ENCODE data around the gene CKAP5. TPM values are rescaled to one million over a fixed set of nuclear protein-coding genes. Genes with fewer than 3 reads are reported as not detected.

The CKAP5 gene
- polyA plus RNA-seq, 1 of the 3 experiments (the other 2 are of a cell fraction), result 51.7 TPM

DNA sequence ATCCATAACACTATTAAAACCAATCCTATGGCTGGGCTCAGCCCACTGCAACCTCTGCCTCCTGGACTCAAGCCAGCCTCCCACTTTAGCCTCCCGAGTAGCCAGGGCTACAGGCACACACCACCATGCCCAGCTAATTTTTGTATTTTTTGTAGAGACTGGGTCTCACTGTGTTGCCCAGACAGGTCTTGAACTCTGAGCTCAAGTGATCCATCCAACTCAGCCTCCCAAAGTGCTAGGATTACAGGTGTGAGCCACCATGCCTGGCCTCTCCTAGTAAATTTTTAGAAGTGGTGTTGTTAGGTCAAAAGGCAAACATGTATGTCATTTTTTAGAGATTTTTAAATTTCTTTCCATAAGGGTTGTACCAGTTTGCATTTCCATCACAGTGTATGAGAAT is 112.8 kb downstream of the CKAP5 start:
- Histone ChIP-seq H3K27me3 (ENCODE audit: insufficient read depth) (no peaks in the 10 kb centered on the region), H4K20me1 (ENCODE audit: insufficient read depth) (no peaks in the 10 kb centered on the region), H3K9ac (no peak overlapping the region), H3F3A (replicated peaks; ENCODE audit: insufficient read depth) (peaks cover 5% of the 10 kb centered on the region), H3K36me3 (replicated peaks in 1 of 2; ENCODE audit: control insufficient read depth in 1 of 2, insufficient read depth in 2 of 2, low read length in 1 of 2) (no peaks in the 10 kb centered on the region), H3K9me3 (no peaks in the 10 kb centered on the region), H3K79me2 (ENCODE audit: insufficient read depth) (no peaks in the 10 kb centered on the region), H2AFZ (ENCODE audit: low read depth) (no peak overlapping the region), H3K4me2 (no peak overlapping the region), H3K27ac (ENCODE audit: low read depth in 2 of 2, low read length in 1 of 2) (no peak overlapping the region), H3K9me2 (no peaks in the 10 kb centered on the region), H3K4me3 (ENCODE audit: low read depth in 2 of 2, low read length in 1 of 2) (no peak overlapping the region), H3K4me1 (ENCODE audit: control insufficient read depth in 1 of 2, insufficient read depth in 2 of 2, low read depth in 1 of 2, low read length in 1 of 2) (no peaks in the 10 kb centered on the region)
- TF ChIP-seq RCOR1 (IDR thresholded peaks at IDR 0.05; ENCODE audit: low read length), result no peak
- no peak for TF ChIP-seq MEF2A (IDR thresholded peaks at IDR 0.05; ENCODE audit: borderline replicate concordance, low read depth)
- TF ChIP-seq JUND (IDR thresholded peaks at IDR 0.05), result no peak
- no peak for TF ChIP-seq FOSL2 (IDR thresholded peaks at IDR 0.05; ENCODE audit: borderline replicate concordance, low read depth)
- TF ChIP-seq, protein P1, sequence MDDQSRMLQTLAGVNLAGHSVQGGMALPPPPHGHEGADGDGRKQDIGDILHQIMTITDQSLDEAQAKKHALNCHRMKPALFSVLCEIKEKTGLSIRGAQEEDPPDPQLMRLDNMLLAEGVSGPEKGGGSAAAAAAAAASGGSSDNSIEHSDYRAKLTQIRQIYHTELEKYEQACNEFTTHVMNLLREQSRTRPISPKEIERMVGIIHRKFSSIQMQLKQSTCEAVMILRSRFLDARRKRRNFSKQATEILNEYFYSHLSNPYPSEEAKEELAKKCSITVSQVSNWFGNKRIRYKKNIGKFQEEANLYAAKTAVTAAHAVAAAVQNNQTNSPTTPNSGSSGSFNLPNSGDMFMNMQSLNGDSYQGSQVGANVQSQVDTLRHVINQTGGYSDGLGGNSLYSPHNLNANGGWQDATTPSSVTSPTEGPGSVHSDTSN (IDR thresholded peaks at IDR 0.05), result no peak
- no peak for TF ChIP-seq RAD21 (IDR thresholded peaks at IDR 0.05; ENCODE audit: low read length)
- no peak for TF ChIP-seq FOXM1 (IDR thresholded peaks at IDR 0.05; ENCODE audit: low read depth)
- no peak for TF ChIP-seq RXRA (IDR thresholded peaks at IDR 0.05; ENCODE audit: borderline replicate concordance, low read depth)
- DNase-seq, result no peak
- ChIA-PET POLR2A (no interaction called here), CTCF (no interaction called here)
- WGBS (ENCODE audit: low lambda C conversion rate), result 73% methylated on average over 1 of the region's 1 CpG

DNA sequence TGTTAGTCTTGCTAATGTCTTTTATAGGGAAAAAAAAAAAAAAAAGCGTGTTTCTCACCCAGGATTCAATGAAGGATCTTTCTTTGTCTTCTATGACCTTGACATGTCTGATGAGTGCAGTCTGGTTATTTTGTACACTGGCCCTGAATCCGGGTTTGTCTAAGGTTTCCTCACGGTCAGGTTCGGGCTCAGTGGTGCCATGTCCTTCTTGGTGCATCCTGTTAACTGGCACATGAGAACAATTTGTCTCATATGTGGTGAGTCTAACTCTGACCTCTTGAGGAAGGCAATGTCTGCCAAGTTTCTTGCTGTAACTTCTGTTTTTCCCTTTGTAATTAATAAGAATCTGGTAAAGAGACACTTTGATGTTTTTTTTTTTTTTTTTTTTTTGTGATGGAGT is 114.5 kb downstream of the CKAP5 start:
- no peak for TF ChIP-seq YY1 (IDR thresholded peaks at IDR 0.05; ENCODE audit: low read depth)
- no peak for TF ChIP-seq TCF12 (IDR thresholded peaks at IDR 0.05)
- TF ChIP-seq, protein P1 (IDR thresholded peaks at IDR 0.05), result no peak
- no peak for TF ChIP-seq GATA2 (CRISPR knock-in tag; IDR thresholded peaks at IDR 0.05)
- Histone ChIP-seq H3K27me3 (ENCODE audit: insufficient read depth) (no peaks in the 10 kb centered on the region), H3K4me2 (no peak overlapping the region), H3F3A (replicated peaks; ENCODE audit: insufficient read depth) (peaks cover 5% of the 10 kb centered on the region), H3K9me2 (no peaks in the 10 kb centered on the region), H4K20me1 (ENCODE audit: insufficient read depth) (no peaks in the 10 kb centered on the region), H2AFZ (ENCODE audit: low read depth) (no peak overlapping the region), H3K9me3 (no peaks in the 10 kb centered on the region), H3K9ac (no peak overlapping the region), H3K79me2 (ENCODE audit: insufficient read depth) (no peaks in the 10 kb centered on the region), H3K4me3 (ENCODE audit: low read depth in 2 of 2, low read length in 1 of 2) (no peak overlapping the region), H3K4me1 (ENCODE audit: control insufficient read depth in 1 of 2, insufficient read depth in 2 of 2, low read depth in 1 of 2, low read length in 1 of 2) (no peaks in the 10 kb centered on the region), H3K27ac (ENCODE audit: low read depth in 2 of 2, low read length in 1 of 2) (no peak overlapping the region), H3K36me3 (replicated peaks in 1 of 2; ENCODE audit: control insufficient read depth in 1 of 2, insufficient read depth in 2 of 2, low read length in 1 of 2) (no peaks in the 10 kb centered on the region)
- POLR2A ChIA-PET, result no interaction called here
- 81% methylated on average over 4 of the region's 4 CpGs for WGBS (ENCODE audit: low lambda C conversion rate)
- DNase-seq, result no peak
- CTCF ChIA-PET, result no interaction called here

Data from SK-N-SH (cell line).